Mesenchymal stem cell (in vitro differentiated cells and primary cell): Measurements from ENCODE around the gene TNFRSF14.

Experiments
- DNase-seq: peaks from one replicate; pipeline ENCODE4 v3.0.0-alpha.2; 2013
- H2AFZ ChIP-seq: one replicate; pipeline ENCODE4 v1.6.1; 2013; ENCODE audit warnings: low read depth, mild to moderate bottlenecking, control low read depth, inconsistent platforms, low read length, moderate library complexity
- H2AK5ac ChIP-seq: 2 replicates; pipeline ENCODE4 v1.6.1; 2013; ENCODE audit warnings: low read length, moderate library complexity, mild to moderate bottlenecking, inconsistent platforms; ENCODE audit not compliant: severe bottlenecking
- H2BK120ac ChIP-seq: one replicate; pipeline ENCODE4 v1.6.1; 2013; ENCODE audit warnings: low read depth, mild to moderate bottlenecking, inconsistent platforms, low read length, moderate library complexity
- H2BK12ac ChIP-seq, 2 experiments: one replicate each; pipeline ENCODE4 v1.6.1; 2013; ENCODE audit warnings: inconsistent platforms in 2 of 2, low read length in 2 of 2, mild to moderate bottlenecking in 2 of 2, moderate library complexity in 2 of 2, control low read depth in 1 of 2
- H2BK15ac ChIP-seq: one replicate; pipeline ENCODE4 v1.6.1; 2013; ENCODE audit warnings: mild to moderate bottlenecking, low read depth, inconsistent platforms; ENCODE audit not compliant: poor library complexity, severe bottlenecking
- H2BK5ac ChIP-seq: 2 replicates; pipeline ENCODE4 v1.6.1; 2013; ENCODE audit warnings: low read depth, mild to moderate bottlenecking, low read length, control low read depth, inconsistent platforms; ENCODE audit not compliant: poor library complexity, severe bottlenecking
- H3K14ac ChIP-seq, 2 experiments: one replicate each; pipeline ENCODE4 v1.6.1; 2013; ENCODE audit warnings: inconsistent platforms in 2 of 2, low read length in 2 of 2, control low read depth in 1 of 2, mild to moderate bottlenecking in 1 of 2, moderate library complexity in 1 of 2
- H3K18ac ChIP-seq, 2 experiments: one replicate each; pipeline ENCODE4 v1.6.1; 2013; ENCODE audit warnings: inconsistent platforms in 2 of 2, low read length in 2 of 2, control low read depth in 1 of 2, low read depth in 1 of 2, mild to moderate bottlenecking in 1 of 2
- H3K23ac ChIP-seq, 2 experiments: one replicate each; pipeline ENCODE4 v1.6.1; 2013; ENCODE audit warnings: inconsistent platforms in 2 of 2, low read length in 2 of 2, mild to moderate bottlenecking in 2 of 2, moderate library complexity in 2 of 2, control low read depth in 1 of 2
- H3K27ac ChIP-seq: 2 replicates; pipeline ENCODE4 v1.5.1; 2013; ENCODE audit warnings: mild to moderate bottlenecking, moderate library complexity, low read length, control low read depth, inconsistent platforms; ENCODE audit not compliant: poor library complexity, severe bottlenecking
- H3K27me3 ChIP-seq, 2 experiments: 2 replicates each; pipeline versions ENCODE4 v1.6.1 to v1.7.0; 2013; ENCODE audit warnings: low read length in 2 of 2, mild to moderate bottlenecking in 2 of 2, moderate library complexity in 2 of 2, control low read depth in 1 of 2, inconsistent platforms in 1 of 2; ENCODE audit not compliant: control insufficient read depth in 1 of 2, insufficient read depth in 1 of 2
- H3K36me3 ChIP-seq, 2 experiments: 2 replicates each; pipeline versions ENCODE4 v1.6.1 to v1.7.0; 2013; ENCODE audit warnings: low read length in 2 of 2, control low read depth in 1 of 2, inconsistent platforms in 1 of 2, low read depth in 1 of 2, mild to moderate bottlenecking in 1 of 2; ENCODE audit not compliant: insufficient read depth in 2 of 2, control insufficient read depth in 1 of 2
- H3K4ac ChIP-seq, 2 experiments: one replicate each; pipeline ENCODE4 v1.6.1; 2013; ENCODE audit warnings: inconsistent platforms in 2 of 2, low read length in 2 of 2, mild to moderate bottlenecking in 2 of 2, moderate library complexity in 2 of 2, control low read depth in 1 of 2, low read depth in 1 of 2
- H3K4me1 ChIP-seq: 2 replicates; pipeline ENCODE4 v1.6.1; 2013; ENCODE audit warnings: low read depth, low read length, control low read depth; ENCODE audit not compliant: control insufficient read depth, insufficient read depth
- H3K4me2 ChIP-seq: 2 replicates; pipeline ENCODE4 v1.6.1; 2013; ENCODE audit warnings: low read length, mild to moderate bottlenecking, inconsistent platforms; ENCODE audit not compliant: poor library complexity, severe bottlenecking
- H3K4me3 ChIP-seq, 2 experiments: 2 replicates each; pipeline versions ENCODE4 v1.5.1 to v1.7.0; 2013; ENCODE audit warnings: low read length in 2 of 2, mild to moderate bottlenecking in 2 of 2, control low read depth in 1 of 2, low read depth in 1 of 2; ENCODE audit not compliant: insufficient read depth in 1 of 2
- H3K79me1 ChIP-seq: replicated peaks from 2 replicates; pipeline ENCODE4 v1.6.1; 2013; ENCODE audit warnings: mild to moderate bottlenecking, control low read depth, low read length, inconsistent platforms; ENCODE audit not compliant: poor library complexity, severe bottlenecking
- H3K9ac ChIP-seq: 2 replicates; pipeline ENCODE4 v1.7.0; 2013; ENCODE audit warnings: mild to moderate bottlenecking, low read length, moderate library complexity
- H3K9me3 ChIP-seq: 2 replicates; pipeline ENCODE4 v1.7.0; 2013; ENCODE audit warnings: mild to moderate bottlenecking, low read length; ENCODE audit not compliant: control insufficient read depth
- H4K8ac ChIP-seq: one replicate; pipeline ENCODE4 v1.6.1; 2013; ENCODE audit warnings: inconsistent platforms, mild to moderate bottlenecking, low read length, moderate library complexity
- H4K91ac ChIP-seq: one replicate; pipeline ENCODE4 v1.6.1; 2013; ENCODE audit warnings: mild to moderate bottlenecking, low read length, inconsistent platforms
- WGBS: methylation state at CpG from one replicate; pipeline ENCODE4 v1.1.7; 2013; ENCODE audit warnings: mixed read lengths; 5-methylcytosine and 5-hydroxymethylcytosine counted together

Gene TNFRSF14

GRCh38 chr1:2508751-2509150 lies 47.4 kb upstream of the TNFRSF14 start:
- no peak for DNase-seq
- peaks cover 11% of the 10 kb centered on the region for H3K79me1 ChIP-seq
- no peak overlapping the region for H3K9ac ChIP-seq
- H3K23ac ChIP-seq: no peak overlapping the region
- no peak overlapping the region for H3K4ac ChIP-seq
- H3K4me2 ChIP-seq: no peak overlapping the region
- no peak overlapping the region for H2BK120ac ChIP-seq
- H3K18ac ChIP-seq: no peak overlapping the region
- no peak overlapping the region for H2AFZ ChIP-seq
- no peak overlapping the region for H4K91ac ChIP-seq
- peaks cover 45 to 87% of the 10 kb centered on the region in 2 experiments for H3K36me3 ChIP-seq
- H3K14ac ChIP-seq: no peak overlapping the region
- H4K8ac ChIP-seq: no peak overlapping the region
- H2BK5ac ChIP-seq: no peak overlapping the region
- H3K4me3 ChIP-seq: no peak overlapping the region
- H2AK5ac ChIP-seq: no peak overlapping the region
- H3K27ac ChIP-seq: no peak overlapping the region
- peaks cover 14% of the 10 kb centered on the region for H3K4me1 ChIP-seq
- 96% methylated on average over 29 of the region's 29 CpGs for whole genome bisulfite sequencing
- H2BK15ac ChIP-seq: no peak overlapping the region
- peaks cover 0 to 23% of the 10 kb centered on the region in 2 experiments for H3K27me3 ChIP-seq
- no peaks in the 10 kb centered on the region for H3K9me3 ChIP-seq
- no peak overlapping the region for H2BK12ac ChIP-seq

DNA sequence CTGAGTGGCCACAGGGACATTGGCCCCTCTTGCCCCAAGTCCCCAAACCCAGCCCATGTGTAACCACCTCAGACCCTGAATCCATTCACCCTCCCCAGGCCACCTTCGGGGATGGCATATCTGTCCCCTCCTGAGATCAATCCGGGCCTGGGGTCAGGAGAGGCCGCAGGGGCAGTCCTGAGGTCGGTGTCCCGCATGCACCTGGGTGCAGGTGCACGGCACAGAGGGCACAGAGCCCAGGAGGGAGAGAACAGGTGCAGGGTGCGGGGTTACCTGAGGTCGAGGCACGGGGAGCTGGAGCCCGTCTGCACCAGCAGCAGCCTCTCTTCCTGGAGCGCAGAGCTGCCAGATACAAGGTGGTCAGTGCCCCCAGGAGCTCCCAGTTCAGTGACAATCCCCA lies 46.6 kb upstream of the TNFRSF14 start:
- Histone ChIP-seq H2AK5ac (no peak overlapping the region), H3K36me3 (peaks cover 49 to 90% of the 10 kb centered on the region in 2 experiments), H2BK120ac (no peak overlapping the region), H2BK5ac (no peak overlapping the region), H3K27me3 (peaks cover 0 to 15% of the 10 kb centered on the region in 2 experiments), H3K79me1 (peaks cover 12% of the 10 kb centered on the region), H3K9ac (no peak overlapping the region), H3K9me3 (no peaks in the 10 kb centered on the region), H2BK15ac (no peak overlapping the region), H3K4me3 (no peak overlapping the region), H3K23ac (no peak overlapping the region), H3K18ac (no peak overlapping the region), H4K91ac (no peak overlapping the region), H3K27ac (no peak overlapping the region), H4K8ac (no peak overlapping the region), H3K4ac (no peak overlapping the region), H2AFZ (no peak overlapping the region), H3K4me2 (no peak overlapping the region), H3K14ac (no peak overlapping the region), H2BK12ac (no peak overlapping the region), H3K4me1 (peaks cover 11% of the 10 kb centered on the region)
- no peak for DNase-seq
- 91% methylated on average over 11 of the region's 11 CpGs for WGBS

DNA sequence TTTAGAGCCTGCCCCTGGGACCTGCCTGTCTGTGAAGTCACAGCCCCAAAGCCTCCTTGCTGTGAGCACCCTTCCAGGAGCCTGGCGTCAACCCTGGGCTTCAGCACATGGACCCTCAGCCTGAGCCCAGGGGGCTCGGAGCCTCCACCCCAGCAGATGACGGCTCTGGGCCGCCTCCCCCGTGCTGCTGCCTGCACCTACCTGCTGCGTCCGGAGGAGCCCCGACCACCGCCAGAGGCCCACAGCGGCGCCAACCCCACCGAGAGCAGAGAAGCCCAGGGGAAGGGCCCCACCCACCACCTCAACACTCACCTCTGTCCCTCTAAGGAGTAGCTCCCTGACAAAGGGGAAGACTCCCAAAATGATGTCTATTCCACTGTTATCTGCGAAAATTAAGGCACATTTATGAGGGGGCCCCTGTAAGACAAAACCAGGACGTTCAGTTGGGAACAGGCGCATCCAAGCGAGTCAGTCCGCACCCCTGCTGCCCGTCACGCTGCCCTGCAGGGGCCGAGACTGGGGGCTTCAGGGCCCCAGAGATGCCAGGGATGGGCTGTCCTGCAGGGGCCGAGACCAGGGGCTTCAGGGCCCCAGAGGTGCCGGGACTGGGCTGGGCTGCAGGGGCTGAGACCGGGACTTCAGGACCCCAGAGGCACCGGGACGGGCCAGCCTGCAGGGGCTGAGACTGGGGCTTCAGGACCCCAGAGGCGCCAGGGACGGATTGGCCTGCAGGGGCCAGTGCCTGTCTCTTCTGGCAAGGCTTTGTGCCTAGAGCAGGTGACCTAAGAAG lies 45.6 kb upstream of the TNFRSF14 start:
- WGBS: 95% methylated on average over 27 of the region's 27 CpGs
- Histone ChIP-seq H3K36me3 (peaks cover 57 to 92% of the 10 kb centered on the region in 2 experiments), H2BK120ac (no peak overlapping the region), H3K9ac (no peak overlapping the region), H3K79me1 (peaks cover 20% of the 10 kb centered on the region), H3K9me3 (no peaks in the 10 kb centered on the region), H4K91ac (no peak overlapping the region), H3K27me3 (peaks cover 0 to 6% of the 10 kb centered on the region in 2 experiments), H2BK5ac (no peak overlapping the region), H3K27ac (no peak overlapping the region), H2AFZ (no peak overlapping the region), H3K4ac (no peak overlapping the region), H3K18ac (no peak overlapping the region), H3K14ac (no peak overlapping the region), H2BK12ac (no peak overlapping the region), H3K23ac (no peak overlapping the region), H3K4me3 (no peak overlapping the region), H4K8ac (no peak overlapping the region), H2AK5ac (no peak overlapping the region), H3K4me1 (peaks cover 7% of the 10 kb centered on the region), H3K4me2 (no peak overlapping the region), H2BK15ac (no peak overlapping the region)
- no peak for DNase-seq

- Histone ChIP-seq H2AFZ (no peak overlapping the region), H2BK5ac (no peak overlapping the region), H2AK5ac (no peak overlapping the region), H3K27ac (no peak overlapping the region), H3K14ac (no peak overlapping the region), H3K18ac (no peak overlapping the region), H3K27me3 (no peaks in the 10 kb centered on the region), H2BK15ac (no peak overlapping the region), H2BK120ac (no peak overlapping the region), H3K79me1 (peaks cover 40% of the 10 kb centered on the region), H2BK12ac (no peak overlapping the region), H3K9me3 (no peaks in the 10 kb centered on the region), H3K4me2 (no peak overlapping the region), H3K4me3 (no peak overlapping the region), H3K9ac (no peak overlapping the region), H4K8ac (no peak overlapping the region), H4K91ac (no peak overlapping the region), H3K23ac (no peak overlapping the region), H3K4me1 (peaks cover 1% of the 10 kb centered on the region), H3K36me3 (peaks cover 77 to 100% of the 10 kb centered on the region in 2 experiments), H3K4ac (no peak overlapping the region)
- no peak for DNase-seq
- WGBS: 95% methylated on average over 31 of the region's 31 CpGs
These were observed 43.2 kb upstream of the TNFRSF14 start for GRCh38 chr1:2512862-2513421.
